ENCODE measurements around the gene GCK.

GCK gene

DNA sequence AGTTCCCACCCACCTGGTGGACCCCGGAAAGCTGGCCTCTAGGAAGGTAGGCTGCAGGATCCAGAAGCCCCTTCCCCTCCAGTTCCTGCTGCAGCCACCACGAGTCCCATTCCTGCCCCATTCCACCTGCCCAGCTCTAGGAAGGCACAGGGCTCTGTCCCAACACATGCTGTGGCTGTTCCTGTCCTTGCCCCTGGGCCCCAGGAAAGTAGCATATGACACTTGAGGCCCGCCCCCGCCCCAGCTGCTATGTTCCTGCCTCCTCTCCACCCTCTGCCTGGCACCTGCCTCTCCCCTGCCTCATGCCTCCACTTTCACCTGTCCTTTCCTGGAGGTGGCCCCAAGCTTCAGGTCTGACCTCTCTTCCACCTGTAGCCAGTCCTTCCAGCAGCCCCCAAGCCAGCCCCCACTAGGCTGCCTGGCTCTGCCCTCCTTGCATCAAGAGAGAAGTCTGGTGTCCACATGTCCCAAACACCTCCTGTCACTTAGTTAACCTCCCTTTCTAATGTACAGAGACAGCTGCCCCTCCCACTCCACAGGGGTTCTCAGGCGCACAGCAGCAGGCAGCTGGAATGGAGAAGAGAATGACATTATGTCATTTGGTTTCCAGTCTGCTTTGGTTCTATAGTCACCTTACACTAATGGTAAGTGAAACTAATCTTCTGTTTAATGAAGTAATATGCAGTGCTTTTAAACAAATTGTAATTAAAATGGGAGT, 34.3 kb upstream of the GCK start:
- peak; percentile 2 for DNase-seq

DNA sequence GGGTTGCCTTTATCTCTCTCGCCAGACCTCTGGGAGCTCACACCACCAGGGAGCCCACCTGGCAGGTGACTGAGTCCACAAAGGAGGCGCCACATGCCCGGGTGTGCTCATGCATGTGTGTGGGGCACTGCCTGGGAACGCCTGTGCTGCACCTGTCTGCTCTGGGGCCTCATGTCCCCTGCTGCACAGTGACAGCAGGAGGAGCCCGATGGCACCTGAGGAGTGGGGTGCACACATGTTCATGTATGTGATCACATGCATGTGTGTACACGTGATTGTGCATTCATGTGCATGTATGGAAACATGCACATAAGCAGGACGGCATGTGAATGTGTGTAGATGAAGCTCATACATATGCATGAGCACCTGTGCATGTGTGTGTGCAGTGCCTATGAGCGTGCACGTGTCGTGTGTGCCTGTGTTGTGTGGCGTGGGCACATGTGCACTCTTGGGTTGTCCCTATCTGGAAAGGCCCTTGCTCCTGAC, 33.6 kb upstream of the GCK start:
- DNase-seq = peak; percentile 0

DNA sequence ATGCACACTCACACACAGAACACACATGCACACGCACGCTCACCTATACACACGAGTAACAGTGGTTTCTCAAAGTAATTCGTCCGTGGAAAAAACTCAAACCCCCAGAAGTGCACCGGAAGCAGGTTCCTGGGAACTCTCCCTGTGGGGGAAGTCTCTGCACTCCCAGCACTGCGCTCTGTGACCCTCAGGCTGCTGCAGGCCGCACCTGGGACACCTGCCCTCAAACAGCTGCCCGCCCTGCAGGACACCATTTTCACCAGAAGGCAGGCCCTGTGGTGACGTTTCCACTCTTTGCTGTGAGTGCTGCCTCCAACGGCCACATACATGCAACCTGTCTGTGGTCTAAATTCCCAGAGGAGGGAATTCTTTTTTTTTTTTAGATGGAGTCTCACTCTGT, 32.8 kb upstream of the GCK start:
- peak; percentile 0 for DNase-seq

DNA sequence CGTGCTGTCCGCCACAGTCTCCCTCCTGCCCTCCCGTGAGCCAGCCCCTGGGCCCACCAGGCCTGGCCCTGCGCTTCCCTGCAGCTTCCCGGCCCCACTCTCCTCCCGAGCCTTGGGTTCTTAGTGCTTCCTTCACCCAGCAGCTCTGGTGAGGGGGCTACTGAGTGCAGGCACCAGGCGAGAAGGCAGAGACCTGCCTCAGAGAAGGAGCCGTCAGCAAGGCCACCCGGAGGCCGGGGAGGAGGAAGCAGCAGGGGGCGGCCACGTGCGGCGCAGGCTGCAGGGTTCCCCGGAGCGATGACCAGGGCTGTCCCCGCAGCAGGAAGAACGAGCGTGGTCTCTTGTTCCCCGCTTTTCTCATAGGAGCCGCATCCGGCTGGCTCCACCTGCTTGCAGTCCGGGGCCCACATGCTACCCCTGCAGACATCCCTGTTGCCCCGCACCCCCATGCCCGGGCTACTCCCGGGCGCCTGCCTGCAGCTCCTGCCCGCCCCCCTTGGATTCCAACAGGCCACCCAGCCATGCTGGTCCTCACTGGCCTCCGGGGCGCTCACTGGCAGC, 32.1 kb upstream of the GCK start:
- DNase-seq = no peak

DNA sequence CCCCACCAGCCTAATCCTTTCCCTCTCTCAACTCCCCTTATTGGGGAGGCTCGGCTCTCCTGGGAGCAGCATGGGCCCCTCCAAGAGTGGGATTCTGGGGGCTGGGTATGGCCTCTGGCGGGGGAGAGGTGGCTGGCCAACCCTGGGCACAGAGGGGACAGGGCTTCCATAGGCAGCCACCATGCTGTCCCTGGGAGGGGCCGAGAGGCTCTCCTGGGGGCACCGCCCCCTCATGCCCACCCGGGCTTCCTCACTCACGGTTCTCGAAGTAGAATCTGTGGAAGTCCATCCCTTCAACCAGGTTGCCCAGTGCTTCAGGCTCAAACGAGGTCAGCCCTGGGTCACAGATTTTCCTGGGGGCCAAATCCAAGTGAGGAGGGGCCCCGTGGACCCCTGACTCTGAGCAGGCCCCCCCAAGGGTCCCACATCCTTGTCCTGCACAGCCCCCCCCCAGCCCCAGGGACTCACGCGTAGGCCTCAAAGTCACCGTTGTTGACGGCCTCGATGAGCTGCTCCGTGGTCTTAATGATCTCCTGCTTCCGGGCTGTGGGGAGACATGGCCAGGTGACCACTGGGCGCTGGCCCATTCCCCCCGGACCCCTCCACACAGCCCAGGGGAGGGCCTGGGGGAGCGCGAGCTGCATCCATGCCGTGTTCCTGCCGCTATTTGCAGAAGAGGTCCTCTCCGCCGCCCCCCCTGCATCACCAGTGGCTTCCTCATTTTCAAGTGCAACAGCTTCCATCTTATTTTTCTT, 31.3 kb upstream of the GCK start:
- DNase-seq = no peak

DNA sequence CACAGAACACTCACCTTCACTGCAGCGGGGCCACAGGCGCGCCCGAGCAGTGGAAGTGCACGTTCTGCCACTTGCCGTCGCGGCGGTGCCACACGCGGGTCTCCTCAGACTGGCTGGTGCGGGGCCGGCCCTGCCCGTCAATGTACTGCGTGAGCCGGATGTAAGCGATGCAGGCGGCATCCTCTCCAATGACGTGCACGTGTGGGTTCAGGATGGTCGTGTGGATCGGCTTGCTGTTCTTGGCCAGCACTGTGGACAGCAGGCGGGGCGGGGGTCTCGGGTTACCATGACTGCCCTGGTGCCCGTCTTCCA, 30.8 kb upstream of the GCK start:
- no peak for DNase-seq

DNA sequence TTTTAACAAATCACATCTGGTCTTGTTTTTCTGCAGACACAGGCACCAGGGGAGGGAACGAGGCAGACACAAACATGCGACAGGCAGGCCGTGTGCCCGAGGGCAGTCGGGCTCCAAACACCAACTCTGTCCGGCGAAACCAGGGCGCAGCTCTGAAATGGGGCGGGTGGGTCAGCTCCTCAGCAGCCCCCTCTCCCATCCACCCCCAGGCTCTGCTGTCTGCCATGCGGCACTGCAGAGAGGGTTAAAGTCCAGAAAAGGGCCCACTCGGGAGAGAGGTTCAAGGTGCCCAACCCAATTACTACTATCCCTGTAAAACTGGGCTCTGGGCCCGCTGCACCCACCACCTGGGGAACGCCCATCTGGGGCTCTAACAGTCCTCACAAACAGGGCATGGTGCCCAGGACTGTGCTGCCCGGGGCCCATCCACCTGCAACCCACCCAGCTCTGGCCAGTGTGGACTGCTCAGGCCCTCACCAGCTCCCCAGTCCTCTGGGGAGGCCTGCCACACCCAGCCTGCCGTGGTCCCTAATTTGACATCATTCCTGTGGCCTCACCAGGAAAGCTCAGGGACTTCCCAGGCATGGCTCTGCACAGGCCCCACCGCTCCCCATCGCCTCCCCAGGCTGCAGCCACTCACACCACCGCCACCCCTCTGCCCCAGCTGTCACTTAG, 30.3 kb upstream of the GCK start:
- DNase-seq = no peak

DNA sequence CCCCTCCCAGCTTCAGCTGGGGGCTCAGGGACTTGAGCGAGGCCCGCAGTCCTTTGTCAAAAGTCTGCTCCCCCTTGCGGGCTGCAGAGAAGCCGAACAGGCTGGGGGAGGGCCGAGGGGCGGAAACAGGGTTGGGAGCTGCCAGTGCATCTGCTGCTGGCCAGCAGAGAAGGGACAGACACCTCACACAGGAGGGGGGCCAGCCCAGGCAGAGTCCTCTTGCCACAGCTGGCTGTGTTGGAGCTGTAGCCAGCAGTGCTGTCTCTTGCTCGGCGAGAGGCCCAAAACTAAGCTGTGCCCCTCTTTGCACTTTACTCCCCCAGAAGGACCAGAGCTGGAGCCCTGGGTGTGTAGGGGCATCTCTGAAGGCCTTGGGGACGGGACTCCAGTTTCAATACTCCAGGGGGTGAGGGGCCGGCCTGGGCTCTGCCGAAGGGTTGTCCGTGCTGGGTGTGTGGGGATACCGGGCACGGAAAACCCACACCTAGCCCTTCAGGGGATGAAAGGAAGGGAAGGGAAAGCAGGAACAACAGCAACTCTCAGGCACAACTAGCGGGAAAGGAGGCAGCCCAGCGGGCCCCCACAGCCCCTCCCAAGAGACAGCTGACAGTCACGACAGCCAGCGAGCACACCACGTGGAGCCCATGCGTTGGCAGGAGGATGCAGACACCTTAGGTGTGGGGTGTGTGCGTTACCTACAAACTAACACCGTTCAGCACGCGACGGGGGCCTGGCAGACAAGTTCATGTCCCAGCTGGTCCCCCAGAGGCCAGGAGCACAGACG, 29.4 kb upstream of the GCK start:
- no peak for DNase-seq

DNA sequence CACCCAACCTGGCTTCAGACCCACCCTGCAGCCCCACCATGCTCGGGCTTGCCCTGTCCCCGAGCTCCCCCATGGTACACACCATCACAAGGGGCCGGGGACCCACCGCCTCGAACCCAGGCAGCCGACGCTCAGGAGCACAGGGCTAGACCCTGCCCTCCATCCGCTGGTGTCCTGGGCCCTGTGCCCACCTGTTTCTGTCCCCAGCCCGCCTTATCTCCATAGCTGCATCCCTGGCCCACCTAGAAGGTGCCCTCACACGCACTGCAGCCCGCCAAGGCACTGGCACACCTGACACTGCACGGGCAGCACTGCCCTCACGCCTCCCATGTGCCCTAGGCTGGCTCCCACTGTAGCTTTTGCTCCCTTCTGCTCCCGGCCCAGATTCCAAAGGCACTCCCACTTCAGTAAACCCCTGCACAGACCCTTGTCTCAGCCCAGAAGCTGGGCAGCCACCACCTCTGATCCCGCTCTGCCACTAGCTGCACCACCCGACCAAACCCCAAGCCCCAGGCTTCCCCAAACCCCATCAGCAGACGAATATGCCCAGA, 28.7 kb upstream of the GCK start:
- no peak for DNase-seq

DNA sequence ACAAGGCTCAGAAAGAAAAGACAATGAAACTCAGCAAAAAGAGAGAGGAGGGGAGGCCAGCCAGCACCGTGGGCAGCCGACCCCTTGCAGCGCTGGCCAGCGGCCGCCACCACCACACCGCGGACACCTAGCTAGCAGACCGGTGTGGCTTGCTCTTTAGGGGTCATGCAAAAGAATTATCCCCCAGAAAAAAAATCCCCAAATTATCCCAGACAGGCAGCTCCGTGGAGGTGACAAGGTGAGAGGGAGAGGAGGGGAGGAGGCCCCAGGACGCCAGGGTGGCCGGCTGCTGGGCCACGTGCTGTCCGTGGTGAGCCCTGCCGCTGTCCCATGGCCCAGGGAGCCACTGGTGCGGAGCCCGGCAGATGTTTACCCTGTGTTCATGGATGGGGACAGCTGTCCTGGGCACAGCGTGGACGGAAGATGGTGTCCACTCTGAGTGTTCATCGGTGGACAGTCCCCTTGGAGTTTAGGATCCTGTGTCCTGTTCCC, 28.0 kb upstream of the GCK start:
- DNase-seq = no peak

DNA sequence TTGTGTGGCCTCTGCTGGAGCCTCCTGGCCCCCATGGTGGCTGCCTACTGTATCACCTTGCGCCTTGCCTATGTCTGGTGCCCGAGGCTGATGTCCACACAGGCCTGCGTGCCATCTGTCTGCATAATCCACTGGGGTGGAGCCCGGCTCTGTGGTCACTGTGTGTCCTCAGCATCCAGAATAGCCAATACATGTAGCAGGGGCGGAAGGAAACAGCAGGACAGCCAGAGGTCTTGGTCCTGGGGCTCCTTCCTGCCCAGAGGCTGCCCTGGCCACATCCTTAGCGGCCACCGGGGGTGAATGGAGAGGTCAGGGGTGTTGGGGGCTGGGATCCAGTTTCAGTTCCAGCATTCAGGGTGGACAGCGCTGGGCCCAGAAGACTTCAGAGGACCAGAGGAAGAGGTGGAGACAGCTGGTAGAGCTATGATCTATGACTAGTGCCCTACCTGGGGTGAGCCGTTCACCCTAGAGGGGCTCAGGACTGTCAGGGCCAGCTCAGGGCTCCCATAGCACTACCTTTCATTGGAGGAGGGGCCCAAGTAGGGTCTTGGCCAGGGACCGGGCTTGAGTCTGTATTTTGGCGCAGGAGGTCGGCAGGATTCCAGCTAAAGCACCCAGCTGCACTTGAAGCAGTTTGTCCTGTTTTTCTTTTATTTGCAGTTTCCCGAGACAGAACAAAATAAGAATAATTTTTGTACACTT, 27.4 kb upstream of the GCK start:
- no peak for DNase-seq

DNA sequence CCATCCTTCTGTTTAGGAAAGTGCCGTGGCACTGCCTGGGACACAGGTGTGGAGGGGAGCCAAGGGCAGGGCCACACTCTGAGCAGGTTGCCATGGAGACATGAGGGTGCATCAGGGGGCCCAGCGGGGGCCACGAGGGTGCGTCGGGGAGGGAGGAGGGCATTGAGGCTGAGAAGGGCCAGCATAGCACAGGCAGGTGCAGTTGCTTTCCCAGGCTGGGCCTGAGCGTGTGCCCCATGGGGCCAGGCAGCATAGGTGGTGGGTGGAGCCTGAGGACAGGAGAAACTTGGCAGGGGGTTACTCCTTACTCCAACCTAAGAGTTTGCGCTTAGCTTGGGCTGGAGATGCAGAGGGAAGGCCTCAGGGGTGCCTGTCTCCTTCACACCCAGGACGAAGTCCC, 26.8 kb upstream of the GCK start:
- no peak for DNase-seq

DNA sequence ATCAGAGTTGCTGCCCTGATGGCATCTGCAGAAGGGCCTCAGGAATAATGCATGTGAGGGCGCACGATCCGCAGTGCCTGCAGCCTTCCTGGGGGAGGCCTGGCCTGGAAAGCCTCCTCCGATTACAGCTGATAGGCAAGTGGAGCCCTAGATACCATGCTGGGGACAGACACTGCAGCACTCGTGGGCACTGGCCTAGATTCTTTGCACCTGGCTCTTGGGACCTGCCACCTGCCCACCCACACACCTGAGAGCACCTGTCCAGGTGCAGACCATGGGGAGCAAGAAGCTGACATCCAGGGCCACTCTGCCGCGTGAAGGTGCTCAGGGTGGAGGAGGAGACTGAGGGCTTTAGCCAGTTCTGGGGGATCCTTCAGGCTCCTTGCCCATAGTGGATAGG, 26.3 kb upstream of the GCK start:
- DNase-seq = no peak

DNA sequence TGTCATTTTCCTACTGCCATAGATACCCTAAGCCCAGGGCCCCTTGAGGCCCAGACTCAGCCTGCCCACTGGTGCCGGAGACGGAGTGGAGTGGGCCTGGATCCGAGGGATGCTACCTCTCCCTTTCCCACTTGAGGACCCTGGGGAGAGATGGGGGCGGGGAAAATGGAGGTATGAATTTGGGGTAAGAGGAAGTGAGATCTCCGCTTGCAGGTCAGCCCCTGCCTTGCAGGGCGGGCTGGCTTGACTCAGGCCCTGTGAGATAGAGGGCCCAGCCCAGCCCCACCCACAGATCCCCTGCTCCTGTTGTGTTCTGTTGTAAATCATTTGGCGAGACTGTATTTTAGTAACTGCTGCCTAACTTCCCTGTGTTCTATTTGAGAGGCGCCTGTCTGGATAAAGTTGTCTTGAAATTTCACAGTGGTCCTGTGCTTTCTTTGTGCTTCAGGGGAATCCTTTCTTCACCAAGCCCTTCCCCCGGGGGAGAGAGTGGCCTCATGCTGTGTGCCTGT, 24.7 kb upstream of the GCK start:
- DNase-seq = no peak

DNA sequence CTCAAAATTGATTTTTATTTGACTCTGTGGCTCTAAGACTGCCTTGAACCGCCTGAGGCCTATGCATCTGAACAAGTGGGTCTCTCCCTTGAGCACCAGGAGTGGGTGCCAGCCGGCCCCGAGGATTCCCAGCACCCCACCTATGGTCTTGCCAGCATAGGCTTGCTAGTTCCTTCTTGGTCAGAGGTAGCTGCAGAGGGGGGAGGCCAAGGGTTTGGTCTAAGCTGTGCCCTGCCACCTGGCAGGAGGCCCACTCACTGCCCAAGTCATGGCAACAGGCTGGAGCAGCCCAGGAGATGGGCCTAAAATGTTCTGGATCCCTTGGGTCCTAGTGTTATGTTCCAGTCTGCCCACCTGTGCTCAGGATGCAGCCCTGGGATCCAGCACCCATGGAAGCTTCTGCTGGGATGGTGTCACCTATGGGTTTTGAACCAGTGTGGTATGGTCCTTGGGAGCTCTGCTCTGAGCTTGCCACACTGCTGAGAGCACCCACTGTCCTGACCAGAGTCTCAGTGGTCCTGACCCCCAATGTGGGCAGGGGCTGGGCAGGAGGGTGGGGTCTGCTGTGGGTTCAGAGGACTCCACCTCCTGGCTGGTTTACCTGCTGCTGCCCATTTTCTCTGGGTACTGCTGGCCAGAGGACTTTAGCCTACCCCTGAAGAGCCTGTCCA, 24.1 kb upstream of the GCK start:
- no peak for DNase-seq

DNA sequence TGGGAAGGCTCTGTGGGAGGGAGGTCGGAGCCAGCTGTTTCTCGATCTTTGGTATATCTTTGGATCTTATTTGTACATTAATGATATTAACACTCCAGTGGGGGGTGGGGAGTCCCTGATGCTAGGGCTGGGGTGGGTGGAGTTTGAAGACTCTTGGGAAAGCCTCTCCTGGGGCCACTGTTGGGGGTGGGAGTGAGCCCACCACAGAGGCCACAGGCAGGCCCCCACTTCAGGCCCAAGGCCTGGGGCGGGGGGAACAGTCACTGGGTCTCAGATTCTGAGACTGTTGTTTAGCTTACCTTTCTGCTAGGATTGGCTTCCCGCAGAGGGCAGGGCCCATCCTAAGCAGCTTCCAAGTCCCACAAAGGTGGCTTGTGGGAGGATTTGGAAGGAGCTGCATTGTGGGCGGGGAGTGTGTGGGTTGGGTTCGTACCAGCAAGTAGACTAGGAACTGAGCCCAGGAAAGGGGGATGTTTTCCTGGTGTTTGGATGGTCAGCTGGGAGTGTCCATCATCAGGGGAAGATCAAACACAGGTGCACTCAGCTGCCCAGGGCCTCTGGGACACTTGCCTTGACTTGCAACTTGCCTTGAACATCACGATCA, 23.4 kb upstream of the GCK start:
- no peak for DNase-seq

DNA sequence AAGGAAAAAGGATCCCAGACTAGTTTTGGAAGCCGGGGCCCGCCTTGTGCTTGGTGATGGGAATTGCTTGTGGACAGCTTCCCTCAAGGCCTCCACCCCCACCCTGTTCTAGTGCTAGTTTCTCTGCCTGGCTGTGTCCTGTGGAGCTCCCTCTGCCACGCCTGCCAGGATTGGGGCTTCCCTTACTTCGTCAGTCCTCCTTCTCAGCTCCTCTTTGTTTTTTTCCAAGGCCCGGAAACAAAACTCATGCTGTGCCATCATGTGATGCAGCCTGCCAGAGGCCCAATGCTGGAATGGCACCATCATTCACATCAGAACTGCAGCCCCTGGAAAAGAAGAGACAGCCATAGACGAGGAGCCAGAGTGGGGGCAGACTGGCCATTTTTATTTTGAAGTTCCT, 22.8 kb upstream of the GCK start:
- DNase-seq = no peak

DNA sequence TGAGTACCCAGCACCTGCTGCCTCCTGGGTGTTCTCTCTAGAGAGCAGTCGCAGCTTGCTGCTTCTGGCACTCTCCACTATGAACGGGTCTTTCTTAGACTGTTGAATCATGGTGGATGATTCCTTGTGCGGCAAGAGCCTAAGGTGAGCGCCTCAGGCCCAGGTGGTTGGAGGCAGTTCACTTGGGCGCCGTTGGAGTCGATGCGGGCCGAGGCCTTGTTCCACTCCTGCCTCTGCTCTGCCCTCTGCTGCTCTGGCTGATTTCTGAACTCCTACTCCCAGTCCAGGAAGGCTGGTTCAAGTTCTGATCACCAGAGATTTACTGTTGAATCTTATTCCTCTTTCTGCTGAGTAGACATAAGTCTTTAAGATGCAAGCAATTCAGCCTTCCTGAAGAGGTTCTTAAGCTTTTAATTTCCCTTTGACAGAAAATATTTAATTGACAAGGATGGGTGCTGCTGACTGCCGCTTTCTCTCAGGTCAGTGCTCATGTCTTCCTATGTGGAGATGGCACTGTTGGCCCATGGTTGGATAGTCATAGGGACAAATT, 22.0 kb upstream of the GCK start:
- no peak for DNase-seq

DNA sequence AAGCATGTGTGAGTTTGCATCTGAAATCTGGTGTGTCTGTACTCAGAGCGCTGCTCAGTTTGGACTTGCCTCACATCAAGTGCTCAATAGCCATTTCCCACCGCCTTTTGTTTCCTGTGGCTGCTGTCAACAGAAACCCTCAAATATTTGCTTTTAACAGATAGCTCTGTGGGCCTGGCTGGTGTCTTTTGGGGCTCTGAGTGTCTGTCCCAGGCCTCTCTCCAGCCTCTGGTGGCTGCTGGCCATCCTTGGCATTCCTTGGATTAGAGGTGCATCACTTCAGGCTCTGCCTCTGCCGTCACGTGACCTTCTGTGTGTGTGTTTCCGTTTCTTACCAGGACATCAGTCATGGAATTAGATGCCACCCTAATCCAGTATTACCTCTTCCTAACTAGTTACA, 20.9 kb upstream of the GCK start:
- no peak for DNase-seq

DNA sequence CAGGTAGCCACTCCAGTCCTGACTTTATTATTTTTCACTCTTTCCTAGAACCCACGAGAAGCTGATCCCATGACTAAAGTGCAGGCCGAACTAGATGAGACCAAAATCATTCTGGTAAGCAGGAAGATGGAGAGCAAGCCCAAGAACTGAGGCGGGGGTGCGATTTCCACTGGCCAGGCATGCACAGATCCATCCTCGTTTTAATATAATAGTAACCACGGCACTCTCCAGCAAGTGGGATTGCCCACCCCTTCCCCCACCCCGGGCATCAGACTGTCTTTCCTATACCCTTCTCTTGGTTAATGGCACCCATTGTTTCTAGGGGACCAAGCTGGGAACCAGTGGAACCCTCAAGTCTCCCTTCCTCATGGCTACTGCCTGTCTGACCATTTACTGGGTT, 18.8 kb upstream of the GCK start:
- DNase-seq = no peak

Data from right kidney (tissue), 1 donor.